ENCODE data around the gene DYNC1LI2. TPM values are rescaled to one million over a fixed set of nuclear protein-coding genes. Genes with fewer than 3 reads are reported as not detected.
"Not testable (repeated sequence)": the region's sequence is repeated elsewhere in the genome, so short reads cannot be mapped to it uniquely, and the experiment has no call there.

Gene DYNC1LI2
- 79.5 TPM for polyA plus RNA-seq (ENCODE audit: insufficient read length)

DNA sequence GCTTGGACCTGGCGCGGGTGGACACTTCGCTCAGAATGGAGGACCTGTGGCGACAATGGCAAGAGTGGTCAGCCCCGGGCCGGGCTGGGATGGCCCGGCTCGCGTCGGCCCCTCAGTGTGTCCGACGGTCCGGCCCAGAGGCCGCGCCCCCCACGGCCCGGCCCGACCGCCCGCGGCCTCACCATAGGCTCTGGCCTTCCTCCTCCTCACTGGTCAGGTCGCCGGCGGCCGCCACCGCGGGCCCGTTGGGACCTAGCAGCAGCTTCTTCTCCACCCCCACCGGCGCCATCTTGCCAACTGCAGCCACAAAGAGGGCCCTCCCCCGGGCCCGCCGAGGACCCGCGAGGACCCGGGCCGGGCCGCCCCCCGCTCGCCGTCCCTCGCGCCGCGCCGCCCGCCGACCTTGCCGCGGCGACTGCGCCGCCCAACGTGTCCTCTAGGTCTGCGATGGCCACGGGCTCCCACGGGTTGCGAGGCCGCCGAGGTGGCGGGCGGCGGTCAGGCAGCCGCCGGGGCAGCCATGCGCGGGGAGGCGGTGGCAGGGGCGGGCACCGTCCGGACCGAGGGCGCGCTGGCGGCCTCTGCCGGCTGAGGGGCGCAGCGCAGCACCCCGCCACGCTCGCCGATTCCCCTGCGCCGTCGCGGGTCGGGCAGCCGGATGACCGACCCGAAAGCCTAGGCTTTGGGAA lies at the start of gene DYNC1LI2:
TSS of gene DYNC1LI2 (minus strand) at position 307 of the 689 bp plus-strand sequence. CDS start at position 289, 18 bp downstream.
- DNase-seq, result peak; percentile 86

DNA sequence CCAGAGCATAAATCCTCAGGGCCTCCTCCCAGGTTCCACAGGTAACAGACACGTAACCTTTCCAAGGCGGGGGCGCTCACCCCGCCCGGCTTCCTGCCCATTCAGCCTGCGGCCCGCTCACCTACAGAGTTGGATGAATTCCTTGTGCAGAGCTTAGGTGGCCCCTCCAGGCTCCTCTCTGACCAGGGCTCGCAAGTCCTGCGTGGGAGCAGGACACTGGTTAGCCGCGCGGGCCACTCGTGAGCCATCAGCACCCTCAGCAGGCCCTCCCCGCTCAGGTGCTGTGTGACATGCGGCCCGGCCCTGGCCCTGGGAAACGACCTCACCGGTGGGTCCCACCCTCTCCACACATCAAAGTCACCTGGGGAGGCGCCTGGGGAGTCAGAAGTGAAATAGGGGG lies 49.4 kb upstream of the DYNC1LI2 start:
- no peak for DNase-seq

DNA sequence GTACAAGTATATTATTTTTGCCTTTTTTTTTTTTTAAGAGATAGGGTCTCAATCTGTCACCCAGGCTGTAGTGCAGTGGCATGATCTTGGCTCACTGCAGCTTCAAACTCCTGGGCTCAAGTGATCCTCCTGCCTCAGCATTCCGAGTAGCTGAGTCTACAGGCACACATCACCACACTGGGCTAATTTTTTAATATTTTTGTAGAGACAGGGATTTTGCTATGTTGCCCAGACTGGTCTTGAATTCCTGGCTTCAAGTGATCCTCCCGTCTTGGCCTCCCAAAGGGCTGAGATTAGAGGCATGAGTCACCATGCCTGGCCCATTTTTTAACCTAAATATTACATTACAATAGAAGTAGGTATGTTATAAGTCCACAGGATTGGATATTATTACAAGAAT lies 46.8 kb upstream of the DYNC1LI2 start:
- no peak for DNase-seq

DNA sequence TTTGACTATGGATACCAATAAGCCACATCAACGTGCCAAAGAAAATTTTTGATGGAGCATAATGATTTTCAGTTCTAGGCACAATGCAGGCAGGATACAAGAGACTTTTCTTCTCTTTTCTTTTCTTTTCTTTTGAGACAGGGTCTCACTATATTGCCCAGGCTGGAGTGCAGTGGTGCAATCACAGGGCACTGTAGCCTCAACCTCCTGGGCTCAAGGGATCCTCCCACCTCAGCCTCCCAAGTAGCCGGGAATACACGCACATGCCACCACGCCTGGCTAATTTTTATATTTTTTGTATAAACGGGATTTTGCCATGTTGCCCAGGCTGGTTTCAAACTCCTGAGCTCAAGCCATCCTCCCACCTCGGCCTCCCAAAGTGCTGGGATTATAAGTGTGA lies 42.6 kb upstream of the DYNC1LI2 start:
- not testable (repeated sequence) for DNase-seq

DNA sequence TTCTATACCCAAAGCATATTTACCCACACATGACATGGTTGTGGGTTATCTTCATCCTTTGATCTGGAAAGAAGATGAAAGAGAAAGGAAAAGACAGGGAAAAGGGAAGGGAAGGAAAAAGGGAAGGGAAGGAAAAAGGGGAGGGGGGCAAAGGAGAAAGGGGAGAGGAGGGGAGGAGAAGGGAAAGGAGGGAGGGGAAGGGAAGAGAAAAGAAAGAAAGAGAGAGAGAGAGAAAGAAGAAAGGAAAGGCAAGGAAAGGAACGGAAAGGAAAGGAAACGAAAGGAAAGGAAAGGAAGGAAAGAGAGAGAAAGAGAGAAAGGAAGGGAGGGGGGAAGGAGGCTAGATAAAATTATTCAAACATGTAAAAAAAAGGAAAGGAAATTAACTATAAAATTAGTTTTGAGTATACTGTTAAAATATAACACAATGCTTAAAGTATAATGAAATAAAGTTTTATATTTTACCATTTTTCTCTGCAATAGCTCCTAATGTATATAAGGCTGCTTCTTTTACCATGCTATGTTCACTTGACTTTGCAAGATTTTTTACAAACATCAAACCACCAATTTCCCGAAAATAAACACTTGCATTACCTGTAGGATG lies 38.8 kb upstream of the DYNC1LI2 start:
- no peak for DNase-seq

DNA sequence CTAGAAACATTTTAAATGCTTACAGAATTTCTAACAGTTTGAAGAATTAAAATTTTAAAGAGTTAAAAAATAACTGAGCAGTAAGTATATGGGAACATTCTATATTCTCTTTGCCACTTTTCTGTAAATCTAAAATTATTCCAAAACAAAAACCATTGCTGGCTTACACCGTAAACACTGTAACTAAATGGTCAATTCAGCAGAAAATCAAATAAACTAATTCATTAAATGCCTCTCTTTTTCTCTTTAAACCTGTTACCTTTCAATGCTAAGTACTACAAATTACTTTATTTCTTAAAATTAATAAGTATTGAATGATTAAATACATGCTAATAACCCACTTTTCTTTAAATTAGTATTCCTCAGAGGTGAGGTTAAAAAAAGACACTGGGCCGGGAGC lies 36.0 kb upstream of the DYNC1LI2 start:
- DNase-seq, result no peak

DNA sequence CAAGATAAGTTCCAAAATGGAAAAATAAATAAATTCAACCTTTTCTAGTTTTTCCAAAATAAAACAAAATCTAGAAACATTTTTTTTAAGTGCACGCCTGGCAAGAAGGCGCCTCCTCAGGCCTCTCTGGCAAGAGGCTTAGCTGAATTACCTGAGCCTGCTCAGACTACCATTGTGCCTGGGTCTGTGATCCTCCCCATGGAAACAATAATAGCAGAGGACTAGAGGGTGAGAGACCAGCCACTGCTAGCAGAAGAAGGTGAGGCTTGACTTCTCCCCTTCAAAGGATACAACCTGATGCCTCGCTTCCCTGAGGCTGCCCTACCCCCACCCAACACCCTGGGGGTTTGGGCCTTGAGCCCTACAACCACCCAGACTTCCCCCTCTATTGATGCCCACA lies 35.1 kb upstream of the DYNC1LI2 start:
- DNase-seq, result no peak

DNA sequence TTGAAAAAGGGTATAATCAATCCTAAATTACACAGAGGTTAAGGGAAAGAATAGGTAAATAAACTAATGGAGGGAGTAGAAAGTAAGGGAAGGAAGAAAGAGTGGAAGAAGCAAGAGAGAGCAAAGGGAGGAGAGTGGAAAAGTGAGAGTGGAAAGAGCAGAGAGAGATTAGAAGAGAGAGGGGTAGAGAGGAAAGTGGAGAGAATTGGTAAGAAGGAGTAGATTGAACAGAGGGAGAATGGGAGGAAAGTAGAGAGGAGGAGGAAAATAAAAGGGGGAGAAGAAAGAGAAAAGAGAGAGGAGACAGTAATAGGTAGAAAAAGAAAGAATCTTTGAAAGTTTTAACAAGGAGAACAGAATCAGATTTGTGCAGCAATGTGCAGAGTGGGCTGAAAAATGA lies 25.0 kb upstream of the DYNC1LI2 start:
- no peak for DNase-seq

DNA sequence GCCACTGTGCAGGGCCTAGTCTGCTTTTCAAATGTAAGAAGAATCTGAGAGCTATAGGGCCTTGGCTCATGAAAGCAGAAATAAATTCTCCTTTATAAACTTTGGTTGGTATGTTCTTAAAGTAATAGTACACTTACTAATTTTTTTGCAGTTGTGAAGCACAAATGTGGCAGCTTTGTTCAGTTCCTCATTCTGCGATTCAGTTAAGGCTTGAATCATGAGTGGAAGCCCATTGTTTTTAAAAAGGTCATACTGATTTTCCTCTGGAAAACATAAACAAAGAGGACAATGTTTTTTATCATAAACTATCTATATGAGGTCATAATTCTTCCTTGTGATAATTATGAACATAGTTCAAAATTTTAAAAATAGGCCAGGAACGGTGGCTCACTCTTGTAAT lies 23.6 kb upstream of the DYNC1LI2 start:
- DNase-seq, result no peak

DNA sequence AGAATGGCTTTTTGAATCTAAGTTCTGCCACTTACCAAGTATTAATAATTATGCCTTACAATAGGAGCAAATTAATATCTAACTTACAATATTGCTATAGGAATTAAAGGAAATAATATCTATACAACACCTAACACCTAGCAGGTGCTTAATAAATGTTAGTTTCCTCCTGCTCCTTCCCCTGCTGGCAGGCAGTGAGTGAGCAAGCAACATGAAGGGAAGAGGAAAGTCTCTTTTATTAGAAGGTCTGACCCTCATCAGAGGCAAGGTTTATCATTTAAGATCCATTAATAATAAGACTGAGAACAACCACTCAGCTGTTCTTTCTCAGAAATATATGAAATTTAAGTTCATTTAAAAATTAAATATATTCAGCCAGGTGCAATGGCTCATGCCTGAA lies 6.7 kb upstream of the DYNC1LI2 start:
- no peak for DNase-seq

DNA sequence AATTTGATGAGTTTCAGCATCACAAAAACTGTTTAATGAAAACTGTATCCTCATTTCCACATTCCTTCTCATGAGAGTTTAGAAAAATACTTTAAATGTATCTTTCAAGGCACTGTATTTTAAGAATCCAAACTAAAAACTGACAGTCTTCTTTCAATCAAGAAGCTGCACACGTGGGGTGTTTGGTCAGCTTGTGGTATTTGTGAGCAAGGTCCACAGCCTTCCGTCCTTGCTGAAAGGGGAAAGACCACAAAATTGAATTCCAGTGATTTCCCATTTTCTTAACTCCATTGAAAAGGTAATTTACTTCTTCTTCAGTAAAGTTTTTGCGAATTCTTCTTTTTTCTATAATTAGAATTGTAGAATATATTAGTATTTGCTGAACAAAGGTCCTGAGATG lies 3.4 kb upstream of the DYNC1LI2 start:
- DNase-seq, result no peak

DNA sequence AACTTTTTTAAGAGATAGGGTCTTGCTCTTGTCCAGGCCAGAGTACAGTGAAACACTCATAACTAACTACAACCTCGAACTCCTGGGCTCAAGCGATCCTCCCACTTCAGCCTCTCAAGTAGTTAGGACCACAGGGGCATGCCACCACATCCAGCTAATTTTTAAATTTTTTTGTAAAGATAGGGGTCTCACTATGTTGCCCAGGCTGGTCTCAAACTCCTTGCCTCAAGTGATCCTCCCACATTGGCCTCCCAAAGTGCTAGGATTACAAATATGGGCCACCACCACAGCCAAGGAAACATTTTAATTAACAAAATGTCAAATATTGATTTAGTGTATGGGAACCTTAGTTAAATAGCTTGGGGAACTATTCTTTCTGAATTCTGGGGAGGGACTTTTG lies 2.8 kb upstream of the DYNC1LI2 start:
- no peak for DNase-seq

DNA sequence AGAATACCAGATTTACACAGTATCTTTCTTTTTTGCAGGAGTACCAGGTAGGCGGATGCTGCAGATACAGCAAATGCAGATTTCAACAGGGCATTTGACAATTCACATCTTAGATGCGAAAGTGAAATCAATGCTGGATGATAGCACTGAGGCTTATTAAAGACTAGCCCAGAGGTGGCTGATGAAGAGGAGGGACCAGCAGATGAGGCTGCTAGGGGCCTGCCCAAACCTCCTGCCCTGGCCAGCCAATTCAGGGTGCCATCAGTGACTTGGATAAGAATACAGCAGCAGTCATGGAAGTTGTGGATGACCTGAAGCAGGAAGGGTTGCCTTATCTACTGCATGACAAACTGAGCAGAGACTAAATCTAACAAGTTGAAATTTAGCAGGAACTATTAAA lies 1.5 kb upstream of the DYNC1LI2 start:
- DNase-seq, result no peak

DNA sequence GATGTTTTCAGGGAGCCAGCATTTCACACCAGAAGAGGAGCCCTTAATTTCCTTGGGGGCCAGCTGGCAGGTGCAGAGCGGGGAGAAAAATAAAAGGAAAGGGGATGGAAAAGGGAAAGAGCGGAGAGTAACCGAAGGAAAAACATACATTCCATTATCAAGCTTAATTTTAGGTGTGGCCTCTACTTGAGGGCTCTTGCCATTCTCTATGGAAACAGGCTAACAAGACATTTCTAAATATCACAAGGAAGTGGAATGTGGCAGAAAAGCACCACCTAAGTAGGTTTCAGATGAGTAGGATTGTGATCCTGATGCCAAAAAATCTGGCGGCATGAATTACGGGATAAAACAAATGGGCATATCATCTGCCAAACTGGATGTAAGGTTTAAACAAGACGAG lies 970 bp upstream of the DYNC1LI2 start:
- DNase-seq, result no peak

DNA sequence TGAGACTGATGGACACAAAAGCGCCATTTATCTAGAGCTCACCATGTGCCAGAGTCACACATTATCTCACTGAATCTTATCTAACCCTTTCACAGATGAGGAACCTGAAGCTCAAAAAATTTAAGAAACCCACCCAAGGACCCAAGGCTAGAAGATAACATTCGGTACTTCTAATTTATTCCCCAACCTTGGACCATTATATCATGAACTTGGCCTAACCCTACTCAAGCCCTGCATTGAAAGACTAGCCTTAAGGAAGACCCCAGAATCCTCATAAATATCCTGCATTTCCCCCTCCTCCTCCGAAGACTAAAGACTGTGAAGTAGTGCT lies 548 bp upstream of the DYNC1LI2 start:
- DNase-seq, result no peak

DNA sequence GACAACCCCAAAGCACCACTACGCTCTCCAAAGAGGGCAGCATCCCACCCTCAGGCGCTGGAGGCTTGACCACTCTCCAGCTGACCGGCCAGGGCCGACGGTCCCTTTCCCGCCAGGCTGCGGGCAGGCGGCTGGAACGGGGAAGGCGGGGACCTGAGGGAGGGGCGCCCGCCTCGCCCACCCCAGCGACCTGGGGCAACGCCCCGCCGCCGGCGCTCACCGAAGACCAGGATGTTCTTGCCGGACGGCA lies 431 bp downstream of the DYNC1LI2 start:
- no peak for DNase-seq

DNA sequence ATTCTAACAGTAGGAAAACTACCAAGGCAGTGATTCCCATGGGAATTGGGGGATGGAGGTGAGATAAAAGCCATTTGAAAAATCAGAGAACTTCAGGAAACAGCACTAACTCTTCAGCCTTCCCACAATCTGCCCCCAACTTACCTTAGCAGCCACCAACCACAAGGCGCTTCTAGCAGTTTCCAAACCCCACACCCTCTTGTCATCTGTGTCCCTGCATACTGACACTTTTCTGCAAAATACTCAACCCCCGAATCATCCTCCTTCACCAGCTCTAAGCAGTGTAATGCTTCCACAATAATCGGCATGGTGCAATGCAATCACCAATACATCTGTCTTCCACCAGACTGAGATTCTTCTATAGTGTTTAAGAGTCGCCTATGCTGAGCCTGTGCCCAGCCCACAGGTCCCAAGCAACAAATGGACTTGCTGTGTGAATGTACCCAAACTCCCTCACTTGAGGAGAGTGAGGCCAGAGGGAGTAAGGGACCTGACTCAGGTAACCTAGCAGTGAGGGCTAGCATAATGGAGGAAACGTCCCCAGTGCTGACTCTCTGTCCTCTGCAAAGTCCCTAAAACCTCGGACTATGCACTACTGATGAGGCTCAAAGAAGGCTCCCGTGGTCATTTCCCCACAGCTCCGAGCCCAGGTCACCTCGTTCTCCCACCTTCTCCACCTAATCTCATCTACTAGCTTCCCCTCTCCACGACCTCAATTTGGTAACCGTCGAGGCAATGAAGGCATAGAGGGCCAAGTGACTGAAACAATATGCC lies 943 bp downstream of the DYNC1LI2 start:
- no peak for DNase-seq

DNA sequence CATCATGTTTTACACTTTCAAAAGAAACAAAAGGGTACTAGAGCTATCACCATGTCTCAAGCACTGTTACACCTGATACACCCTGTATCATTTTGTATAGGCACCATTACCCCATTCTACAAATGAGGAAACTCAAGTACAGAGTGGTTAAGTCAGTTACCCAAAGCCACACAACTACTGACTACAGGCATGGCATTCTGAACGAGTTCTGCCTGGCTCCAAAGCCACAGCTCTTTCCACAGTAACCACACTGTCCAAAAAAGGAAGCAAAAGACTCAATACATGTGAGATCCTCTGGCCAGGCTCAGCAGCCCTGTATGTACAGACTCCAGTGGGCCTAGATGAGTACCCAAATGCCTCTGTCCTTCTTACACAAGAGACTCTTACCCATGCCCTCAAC lies 4.7 kb downstream of the DYNC1LI2 start:
- DNase-seq, result no peak

DNA sequence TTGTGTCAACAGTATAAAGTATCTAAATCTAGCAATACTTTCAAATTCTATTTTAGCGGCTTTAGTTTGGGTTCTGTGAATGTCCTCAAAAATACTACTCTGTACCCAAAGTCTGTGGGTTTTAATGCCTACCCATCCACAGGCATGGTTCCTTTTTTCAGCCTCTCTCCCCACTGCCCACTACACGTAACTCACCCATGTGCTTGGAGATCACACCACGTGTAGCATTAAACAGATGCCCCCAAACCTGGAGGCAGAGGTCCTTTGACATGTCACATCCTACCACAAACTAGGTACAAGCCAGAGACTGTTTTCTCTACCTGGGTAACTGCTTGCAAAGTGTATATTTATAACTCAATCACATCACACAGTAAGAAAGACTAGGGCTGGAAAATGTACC lies 5.4 kb downstream of the DYNC1LI2 start:
- DNase-seq, result no peak

DNA sequence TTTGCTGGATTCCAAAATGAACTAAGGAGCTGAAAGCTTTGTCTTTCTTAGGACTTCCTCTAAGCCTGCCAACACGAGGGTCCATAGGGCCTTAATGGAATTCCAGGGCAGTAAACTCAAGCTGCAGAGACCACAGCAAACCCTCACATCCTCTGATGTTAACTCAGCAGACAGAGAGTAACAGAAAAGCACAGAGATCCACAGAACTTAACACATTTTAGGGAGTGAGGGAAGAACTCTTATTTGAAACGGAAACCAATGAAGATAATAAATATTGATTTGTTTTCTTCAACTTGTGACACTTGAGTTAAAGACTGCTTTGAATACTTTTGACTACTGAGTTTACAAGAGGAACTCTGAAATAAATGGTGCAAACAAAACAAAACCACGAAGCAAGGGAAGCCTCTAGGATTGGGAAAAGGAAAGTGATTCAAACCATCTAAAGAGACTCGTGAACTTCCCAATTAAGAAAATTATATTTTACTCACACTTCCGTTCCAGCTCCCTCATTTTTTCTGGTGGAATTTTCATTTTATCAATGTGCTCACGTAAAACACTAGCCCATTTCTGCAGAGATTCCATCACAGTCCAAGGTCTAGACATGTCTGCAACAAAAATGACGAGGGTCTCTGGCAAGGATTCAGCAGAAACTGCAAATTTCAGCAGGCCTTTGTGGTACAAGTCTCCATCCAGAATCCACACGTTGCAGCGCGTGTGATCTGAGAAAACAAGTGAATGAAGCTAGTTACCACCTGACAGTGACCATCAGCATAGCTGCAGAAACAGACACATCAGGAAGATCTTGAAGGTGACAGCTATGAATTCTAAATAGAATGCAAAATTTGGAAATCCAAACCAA lies 9.2 kb downstream of the DYNC1LI2 start:
- peak; percentile 46 for DNase-seq

DNA sequence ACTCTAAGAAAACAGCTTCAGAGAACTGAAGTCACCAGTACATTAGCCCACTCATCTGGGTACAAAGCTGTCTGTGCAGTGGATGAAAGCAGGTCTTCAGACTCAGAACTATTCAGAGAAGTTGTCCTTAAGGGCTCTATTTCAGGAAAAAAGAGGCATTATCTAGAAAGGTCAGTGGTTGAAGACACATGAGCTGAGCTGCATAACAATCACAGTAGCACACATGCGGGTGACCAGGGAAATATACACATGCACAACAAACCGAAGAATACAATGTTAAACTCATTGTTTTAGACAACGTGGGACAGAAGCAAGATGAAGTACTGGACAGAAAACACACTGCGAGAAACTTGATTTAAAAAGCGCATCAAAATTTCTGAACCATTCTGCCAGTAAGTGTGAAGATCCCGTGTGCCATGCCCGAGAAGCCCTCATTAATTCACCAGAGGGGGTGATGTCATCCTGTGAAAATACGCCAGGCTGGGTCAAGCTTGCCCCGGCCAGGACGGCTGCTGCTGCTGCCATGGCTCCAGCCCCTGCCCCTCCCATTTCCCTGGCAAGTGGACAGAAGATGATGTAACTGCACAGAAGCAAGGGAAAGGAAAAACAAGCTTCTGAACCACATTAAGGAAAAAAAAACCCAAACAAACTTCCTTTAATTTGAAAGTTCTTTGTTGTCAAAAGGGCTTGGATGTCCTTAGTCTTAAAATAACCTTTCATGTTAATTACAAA lies 10.1 kb downstream of the DYNC1LI2 start:
- DNase-seq, result peak; percentile 92

DNA sequence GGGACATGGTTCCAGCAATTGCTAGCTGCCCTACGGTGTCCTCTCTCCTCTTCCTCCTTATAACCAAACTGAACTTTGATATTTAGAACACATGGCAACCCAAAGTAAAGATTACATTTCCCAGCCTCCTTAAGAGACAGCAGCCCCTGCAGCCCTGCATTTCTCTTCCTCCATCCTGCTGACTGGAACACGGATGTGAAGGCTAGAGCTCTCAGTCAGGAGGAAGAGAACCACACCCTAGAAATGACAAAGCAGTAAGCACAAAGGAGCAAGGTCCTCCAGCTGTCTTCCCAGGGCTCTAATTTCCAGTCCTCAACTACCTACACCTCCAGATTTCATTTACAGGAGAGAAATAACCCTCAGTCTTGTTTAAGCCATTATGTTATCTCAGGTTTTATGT lies 10.9 kb downstream of the DYNC1LI2 start:
- no peak for DNase-seq

DNA sequence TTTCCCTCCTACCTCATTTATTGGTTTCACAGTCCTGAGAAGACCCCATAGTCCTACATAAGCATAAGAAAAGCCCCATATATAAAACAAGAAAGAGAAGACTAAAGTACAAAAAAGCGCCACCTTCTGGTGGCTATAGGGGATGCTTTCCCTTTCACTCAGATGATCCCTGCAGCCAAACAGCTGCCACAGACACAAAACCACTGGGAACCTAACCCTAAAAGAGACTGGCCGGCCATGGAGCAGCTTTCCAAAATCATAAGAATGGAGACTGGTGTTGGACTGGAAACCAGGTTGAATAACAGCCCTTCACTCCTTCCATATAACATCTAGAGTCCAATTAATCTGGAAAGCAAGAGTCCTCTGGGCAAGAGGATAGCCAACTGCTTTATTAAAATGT lies 11.4 kb downstream of the DYNC1LI2 start:
- DNase-seq, result no peak
